OCI-M2 (cell line): ENCODE results near the gene CCNT2.
"Not testable (repeated sequence)": the region's sequence is repeated elsewhere in the genome, so short reads cannot be mapped to it uniquely, and the experiment has no call there.

Source experiments
- DNase-seq: peaks from one replicate; lab custom pipeline; 2025; ENCODE audit not compliant: unreplicated experiment; lab: John Stamatoyannopoulos, UW

The CCNT2 gene

DNA sequence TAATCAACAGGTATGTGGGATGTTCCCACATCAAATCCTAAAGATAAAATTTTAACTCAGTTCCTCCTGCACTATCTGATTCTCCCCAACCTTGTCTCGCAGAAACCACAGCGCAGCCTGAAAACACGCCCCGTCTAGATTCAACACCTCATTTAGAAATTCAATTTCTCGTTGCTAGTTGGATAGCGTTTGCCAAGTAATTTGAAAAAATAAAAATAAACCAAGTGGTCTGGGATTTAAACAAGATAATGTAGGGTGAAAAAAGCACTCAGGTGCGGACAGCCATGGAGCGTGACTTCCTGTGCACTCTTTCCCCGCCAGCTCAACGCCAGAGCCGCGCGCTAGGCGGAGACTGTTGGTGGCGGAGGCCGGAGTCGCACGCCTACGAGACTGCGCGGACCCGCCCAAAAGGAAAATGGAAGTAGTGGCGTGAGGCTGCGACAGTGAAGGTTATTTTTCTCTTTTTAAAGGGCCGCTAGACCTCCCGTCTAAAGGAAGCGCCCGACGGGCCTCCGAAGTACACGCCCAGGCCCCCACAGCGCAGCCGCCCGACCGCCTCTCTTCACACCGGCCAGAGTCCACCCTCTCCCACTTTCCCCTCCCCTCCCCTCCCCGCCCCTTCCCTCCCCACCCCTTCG is 615 bp upstream of the CCNT2 start:
- DNase-seq, result peak; percentile 78

DNA sequence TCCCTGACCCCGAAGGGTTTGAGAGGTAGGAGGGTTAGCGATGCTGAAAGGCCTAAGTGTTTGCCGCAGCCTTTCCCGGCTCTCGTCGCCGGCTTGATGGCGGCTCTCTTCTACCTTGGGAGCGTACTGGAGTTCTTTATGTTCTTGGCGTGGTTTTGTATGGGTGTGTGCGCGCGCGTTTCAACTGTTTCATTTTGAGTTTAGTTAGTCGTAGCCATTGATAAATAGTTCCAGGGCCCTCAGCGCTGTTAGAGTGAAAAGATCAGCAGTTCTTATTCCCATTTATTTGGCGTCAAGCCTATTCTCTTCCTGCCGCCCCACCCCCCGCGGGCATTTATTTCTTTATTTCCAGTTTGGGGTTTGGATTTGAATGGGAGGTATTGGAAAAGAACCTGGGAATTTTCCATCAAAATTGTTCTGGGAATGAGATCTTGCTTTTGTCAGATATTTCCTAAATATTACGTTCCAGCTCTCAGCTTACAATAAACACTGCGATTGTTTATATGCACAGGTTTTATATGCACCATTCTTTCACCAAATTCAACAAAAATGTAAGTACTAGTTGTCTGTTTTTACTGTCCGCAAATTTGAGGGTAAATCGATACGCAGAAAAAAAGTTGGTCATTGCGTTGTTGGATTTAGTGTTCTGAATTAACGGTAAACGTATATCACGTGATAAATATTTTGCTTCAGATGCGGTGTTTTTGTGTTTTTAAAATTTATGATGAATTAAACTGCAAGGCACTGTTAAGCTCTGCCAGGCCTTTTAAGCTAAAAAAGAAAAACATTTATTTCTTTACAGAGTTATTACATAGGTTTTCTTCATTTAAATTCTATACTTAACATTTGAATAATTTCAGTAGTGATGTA is 954 bp downstream of the CCNT2 start:
- DNase-seq, result no peak

DNA sequence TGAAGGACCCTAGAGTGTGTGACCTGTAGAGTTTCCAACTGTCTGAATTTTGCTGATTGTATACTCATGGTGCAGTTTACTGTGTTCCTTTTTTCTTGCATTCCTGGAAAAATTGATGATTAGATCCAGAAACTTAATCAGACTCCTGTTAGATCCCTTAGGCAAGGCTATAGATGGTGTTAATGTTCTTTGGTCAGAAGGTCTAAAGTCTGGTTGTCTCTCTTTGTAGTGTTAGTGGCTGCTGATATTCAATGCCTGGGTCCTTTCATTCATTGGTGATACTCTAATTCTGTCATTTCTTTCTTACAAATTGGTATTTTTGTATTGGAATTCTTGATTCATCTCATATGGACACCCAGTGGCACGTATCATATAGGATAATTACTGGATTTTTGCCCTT is 6.3 kb downstream of the CCNT2 start:
- DNase-seq, result no peak

GRCh38 chr2:134926231-134926931 is 7.8 kb downstream of the CCNT2 start:
- no peak for DNase-seq

- no peak for DNase-seq
Observed at GRCh38 chr2:134927195-134927594, 8.6 kb downstream of the CCNT2 start.

GRCh38 chr2:134932864-134933526 is 14.4 kb downstream of the CCNT2 start:
- DNase-seq, result no peak

- no peak for DNase-seq
Observed at GRCh38 chr2:134933732-134934131, 15.1 kb downstream of the CCNT2 start.

- no peak for DNase-seq
Observed at GRCh38 chr2:134934150-134934549, 15.5 kb downstream of the CCNT2 start.

DNA sequence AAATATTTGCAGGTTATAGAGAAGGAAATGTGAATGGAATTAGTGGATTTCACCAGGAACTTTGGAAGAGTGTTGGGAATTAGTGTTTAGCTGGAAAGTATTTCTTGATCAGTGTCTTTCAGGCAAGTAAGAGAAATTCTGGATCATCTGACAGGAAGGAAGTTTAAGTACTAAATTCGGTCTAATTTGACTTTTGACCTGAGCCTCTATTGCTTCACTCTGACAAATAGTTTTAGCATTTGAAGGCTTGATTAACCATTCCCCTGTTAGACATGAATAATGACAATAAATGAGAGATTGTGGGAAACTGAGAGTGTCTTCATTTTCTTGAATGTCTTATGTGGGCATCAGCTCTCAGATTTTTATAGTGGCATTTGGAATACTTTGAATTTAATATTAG is 16.0 kb downstream of the CCNT2 start:
- no peak for DNase-seq

- DNase-seq, result no peak
Observed at GRCh38 chr2:134936691-134937090, 18.1 kb downstream of the CCNT2 start.

DNA sequence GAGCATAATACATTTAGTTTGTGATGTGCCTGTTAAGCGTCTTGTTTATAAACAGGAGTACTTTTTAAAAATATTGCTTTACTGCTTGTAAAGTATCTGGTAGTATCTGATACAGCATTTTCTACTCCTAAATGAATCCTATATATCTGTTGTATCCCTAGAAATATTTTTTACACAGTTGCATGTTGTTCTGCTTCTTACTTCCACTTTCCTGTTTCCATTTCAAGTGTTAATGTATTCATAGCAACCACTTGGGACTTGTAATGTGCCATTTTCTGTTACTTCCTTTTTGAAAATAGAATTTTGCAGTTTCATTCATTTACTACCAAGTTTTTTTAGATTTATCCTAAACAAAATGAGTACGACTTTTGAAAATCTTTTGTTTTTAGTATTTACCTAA is 24.9 kb downstream of the CCNT2 start:
- DNase-seq, result no peak

DNA sequence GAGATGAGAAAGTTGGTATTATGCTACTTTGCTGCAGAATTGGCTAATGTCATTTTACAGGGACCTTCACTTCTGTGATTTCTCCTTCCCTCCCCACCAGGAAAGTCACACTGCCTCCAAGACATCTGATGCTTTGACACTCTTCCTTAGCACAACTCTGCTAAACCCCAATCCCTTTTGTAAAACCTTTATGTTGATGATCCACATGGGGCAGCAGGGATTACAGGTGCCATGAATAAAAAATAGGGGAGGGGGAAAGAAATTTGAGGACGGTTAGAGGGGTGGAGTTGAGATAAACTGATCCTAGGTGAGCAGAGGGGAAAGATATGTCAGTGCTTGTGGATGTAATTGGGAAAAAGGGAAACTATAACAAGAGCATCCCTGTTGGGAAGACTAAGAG is 26.4 kb downstream of the CCNT2 start:
- no peak for DNase-seq

DNA sequence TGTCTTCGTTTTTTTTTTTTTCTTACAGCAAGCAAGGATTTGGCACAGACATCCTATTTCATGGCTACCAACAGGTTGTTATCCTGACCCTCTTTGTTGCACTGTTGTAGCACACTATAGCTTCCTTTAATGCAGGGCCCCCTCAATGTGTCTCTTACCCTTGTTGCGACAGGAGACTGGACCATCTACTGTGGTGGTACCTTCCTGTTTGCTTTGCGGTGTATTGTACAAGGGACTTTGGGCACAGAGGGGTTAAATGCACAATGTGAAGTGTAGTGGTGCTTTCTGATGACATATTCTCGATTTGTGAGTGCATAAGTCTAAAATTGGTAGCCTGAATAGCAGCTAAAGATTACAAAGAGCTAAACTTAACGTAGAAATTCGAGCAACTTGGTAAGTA is 27.5 kb downstream of the CCNT2 start:
- no peak for DNase-seq

DNA sequence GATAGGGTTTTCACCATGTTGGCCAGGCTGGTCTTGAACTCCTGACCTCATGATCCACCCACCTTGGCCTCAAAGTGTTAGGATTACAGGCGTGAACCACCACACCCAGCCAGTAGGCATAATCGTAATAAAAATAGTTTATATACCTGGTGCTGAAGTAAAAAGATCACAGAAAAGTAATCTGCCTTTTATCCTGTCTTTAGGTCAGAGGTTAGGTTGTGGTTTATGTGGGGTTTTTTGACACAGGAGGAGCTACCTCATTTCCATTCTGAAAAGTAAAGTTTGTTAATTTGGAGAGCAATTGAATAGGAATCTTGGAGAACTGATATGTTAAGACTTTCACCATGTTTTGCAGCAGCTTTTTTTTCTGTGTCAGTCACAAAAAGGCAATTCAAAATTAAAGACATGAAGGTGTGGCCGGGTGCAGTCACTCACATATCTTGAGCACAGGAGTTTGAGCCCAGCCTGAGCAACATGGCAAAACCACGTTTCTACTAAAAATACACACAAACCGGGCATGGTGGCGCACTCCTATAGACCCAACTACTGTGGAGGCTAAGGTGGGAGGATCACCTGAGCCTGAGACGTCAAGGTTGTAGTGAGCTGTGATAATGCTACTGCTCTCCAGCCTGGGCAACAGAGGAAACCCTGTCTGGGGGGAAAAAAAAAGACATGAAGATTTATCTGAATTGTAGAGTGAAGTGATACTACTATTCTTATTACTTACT is 31.5 kb downstream of the CCNT2 start:
- no peak for DNase-seq

- no peak for DNase-seq
Observed at GRCh38 chr2:134950886-134951285, 32.3 kb downstream of the CCNT2 start.

DNA sequence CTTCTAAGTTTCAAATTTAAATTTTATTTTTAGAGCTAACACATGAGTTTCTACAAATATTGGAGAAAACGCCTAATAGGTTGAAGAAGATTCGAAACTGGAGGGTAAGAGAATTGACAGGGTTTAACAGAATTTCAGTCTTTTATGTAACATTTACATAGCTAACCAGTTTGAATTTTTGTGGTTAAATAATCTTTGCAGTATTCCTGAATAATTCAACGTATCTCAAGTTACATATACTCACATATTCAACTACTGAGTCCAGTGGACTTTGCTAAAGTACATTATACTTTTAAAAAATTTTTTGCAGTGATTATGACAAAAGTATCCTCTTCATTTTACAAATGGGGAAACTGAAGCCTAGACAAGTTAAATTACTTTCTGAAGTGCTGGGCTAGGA is 34.0 kb downstream of the CCNT2 start:
- no peak for DNase-seq

- DNase-seq, result no peak
Observed at GRCh38 chr2:134954065-134954464, 35.4 kb downstream of the CCNT2 start.

GRCh38 chr2:134955744-134956143 is 37.1 kb downstream of the CCNT2 start:
- DNase-seq, result no peak

GRCh38 chr2:134957477-134957876 is 38.9 kb downstream of the CCNT2 start:
- no peak for DNase-seq

DNA sequence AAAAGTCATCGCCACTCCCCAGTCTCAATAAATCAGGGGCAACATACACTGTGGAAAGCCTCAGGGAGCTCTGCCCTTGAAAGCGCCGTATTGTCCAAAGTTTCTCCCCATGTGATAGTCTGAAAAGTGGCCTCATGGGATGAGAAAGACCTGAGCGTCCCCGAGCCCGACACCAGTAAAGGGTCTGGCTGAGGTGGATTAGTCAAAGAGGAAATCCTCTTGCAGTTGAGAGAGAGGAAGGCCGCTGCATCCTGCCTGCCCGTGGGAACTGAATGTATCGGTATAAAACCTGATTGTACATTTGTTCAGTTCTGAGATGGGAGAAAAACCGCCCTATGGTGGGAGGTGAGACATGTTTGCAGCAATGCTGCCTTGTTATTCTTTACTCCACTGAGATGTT is 48.5 kb downstream of the CCNT2 start:
- DNase-seq, result not testable (repeated sequence)
